Peyer's patch (tissue), 4 donors: ENCODE measurements around the gene CHSY1.

Experiments
- POLR2A ChIP-seq, 2 donors: fragments of 450-650 bp; IDR thresholded peaks; one replicate each; pipeline ENCODE4 v1.5.1; 2017; ENCODE audit warnings: antibody characterized with exemption in 2 of 2, mild to moderate bottlenecking in 2 of 2, moderate library complexity in 2 of 2
- TF ChIP-seq, protein P1 (sequence below), 6 experiments: fragments of 450-650 bp in 4 of 6; fragments of 200-600 bp in 2 of 6; sonication (generic) in 1 of 6; IDR thresholded peaks; one replicate each; pipeline ENCODE4 v1.5.1; 2017 to 2019; ENCODE audit warnings: antibody characterized with exemption in 6 of 6, mild to moderate bottlenecking in 3 of 6, moderate library complexity in 1 of 6

DNA sequence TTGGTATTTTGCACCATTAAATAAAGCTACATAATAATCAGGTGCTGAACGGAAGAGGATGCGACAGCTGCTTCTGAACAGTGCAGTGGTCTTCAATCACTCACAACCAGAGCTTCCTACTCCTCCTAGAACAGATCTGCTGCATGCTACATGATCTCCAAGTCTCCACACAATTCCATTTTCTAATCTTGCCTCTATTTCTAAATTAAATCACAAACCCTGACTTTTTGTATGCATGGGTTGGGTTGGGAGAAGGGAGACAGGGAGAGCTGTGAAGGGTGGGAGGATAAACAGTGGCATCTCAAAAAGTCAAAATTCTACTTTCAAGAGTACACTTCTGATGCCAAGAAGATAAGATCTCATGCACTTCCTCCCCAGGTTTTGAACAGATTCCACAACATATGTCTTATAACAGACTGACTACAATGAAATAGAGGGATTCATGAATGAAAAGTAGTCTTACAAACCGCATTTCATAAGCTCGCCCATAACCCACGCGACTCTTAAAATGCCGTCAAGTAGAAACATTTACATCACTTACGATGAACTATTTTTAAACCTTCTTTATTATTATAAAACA lies 57.2 kb downstream of the CHSY1 start:
- TF ChIP-seq, protein P1, sequence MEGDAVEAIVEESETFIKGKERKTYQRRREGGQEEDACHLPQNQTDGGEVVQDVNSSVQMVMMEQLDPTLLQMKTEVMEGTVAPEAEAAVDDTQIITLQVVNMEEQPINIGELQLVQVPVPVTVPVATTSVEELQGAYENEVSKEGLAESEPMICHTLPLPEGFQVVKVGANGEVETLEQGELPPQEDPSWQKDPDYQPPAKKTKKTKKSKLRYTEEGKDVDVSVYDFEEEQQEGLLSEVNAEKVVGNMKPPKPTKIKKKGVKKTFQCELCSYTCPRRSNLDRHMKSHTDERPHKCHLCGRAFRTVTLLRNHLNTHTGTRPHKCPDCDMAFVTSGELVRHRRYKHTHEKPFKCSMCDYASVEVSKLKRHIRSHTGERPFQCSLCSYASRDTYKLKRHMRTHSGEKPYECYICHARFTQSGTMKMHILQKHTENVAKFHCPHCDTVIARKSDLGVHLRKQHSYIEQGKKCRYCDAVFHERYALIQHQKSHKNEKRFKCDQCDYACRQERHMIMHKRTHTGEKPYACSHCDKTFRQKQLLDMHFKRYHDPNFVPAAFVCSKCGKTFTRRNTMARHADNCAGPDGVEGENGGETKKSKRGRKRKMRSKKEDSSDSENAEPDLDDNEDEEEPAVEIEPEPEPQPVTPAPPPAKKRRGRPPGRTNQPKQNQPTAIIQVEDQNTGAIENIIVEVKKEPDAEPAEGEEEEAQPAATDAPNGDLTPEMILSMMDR (IDR thresholded peaks at IDR 0.05), result no peak
- no peak for TF ChIP-seq POLR2A (IDR thresholded peaks at IDR 0.05)
